GM18861 (cell line): Measurements from ENCODE around the gene NFE2L1.
"Not testable (repeated sequence)": the region's sequence is repeated elsewhere in the genome, so short reads cannot be mapped to it uniquely, and the experiment has no call there.

Experiments
- ATAC-seq: cut with Tn5 transposase; IDR thresholded peaks from one replicate; pipeline ENCODE4 v1.9.1; 2021; ENCODE audit not compliant: unreplicated experiment

NFE2L1 gene

DNA sequence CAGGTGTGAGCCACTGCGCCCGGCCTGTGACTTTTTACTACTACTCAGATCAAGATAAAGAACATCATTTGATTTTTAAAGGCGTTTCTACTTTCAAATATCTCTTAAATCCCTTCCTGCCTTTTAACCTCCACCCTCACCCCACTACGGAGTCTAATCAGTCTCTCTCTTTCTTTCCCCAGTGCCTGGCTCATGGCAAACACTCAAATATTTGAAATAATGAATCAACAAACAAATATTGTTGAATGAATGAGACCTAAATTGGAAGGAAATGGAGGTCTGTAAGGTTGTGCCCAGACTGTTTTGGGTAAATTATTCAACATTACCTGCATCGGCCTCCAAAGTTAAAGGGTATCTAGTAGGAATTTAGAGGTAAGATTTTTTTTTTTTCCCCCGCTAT lies 25.3 kb upstream of the NFE2L1 start:
- ATAC-seq = no peak

GRCh38 chr17:48023400-48024148 lies 24.6 kb upstream of the NFE2L1 start:
- ATAC-seq = no peak

- no peak for ATAC-seq
Observed at GRCh38 chr17:48024149-48025039, 23.8 kb upstream of the NFE2L1 start.

- ATAC-seq = peak; percentile 72
Observed at GRCh38 chr17:48025040-48025903, 22.9 kb upstream of the NFE2L1 start.

DNA sequence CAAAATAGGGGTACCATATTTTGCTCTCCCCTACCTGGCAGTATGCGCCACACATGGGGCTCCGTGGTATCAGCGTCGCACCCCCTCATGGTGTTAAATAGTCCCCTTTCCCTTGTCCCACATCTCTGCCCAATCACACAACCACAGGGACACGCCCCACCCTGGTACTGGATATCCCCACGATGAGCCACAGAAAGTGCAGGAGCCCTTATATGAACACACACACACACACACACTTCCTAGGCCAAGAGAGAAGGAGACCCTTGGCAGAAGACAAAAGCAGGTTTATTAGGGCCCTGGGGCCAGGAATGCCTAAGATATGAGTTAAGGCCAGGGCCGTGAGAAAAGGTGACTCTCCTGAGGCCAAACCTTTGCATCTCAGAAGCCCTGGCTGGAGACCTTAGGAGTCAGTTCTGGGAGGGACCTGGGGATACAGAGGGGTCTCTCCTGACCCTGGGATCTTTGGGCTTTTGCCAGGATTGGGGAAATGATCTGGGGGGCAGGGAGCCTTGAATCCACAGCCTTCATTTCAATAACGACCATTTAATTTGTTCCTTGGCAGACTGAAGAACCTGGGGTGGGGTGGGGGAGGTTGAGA lies 22.2 kb upstream of the NFE2L1 start:
- ATAC-seq = no peak

DNA sequence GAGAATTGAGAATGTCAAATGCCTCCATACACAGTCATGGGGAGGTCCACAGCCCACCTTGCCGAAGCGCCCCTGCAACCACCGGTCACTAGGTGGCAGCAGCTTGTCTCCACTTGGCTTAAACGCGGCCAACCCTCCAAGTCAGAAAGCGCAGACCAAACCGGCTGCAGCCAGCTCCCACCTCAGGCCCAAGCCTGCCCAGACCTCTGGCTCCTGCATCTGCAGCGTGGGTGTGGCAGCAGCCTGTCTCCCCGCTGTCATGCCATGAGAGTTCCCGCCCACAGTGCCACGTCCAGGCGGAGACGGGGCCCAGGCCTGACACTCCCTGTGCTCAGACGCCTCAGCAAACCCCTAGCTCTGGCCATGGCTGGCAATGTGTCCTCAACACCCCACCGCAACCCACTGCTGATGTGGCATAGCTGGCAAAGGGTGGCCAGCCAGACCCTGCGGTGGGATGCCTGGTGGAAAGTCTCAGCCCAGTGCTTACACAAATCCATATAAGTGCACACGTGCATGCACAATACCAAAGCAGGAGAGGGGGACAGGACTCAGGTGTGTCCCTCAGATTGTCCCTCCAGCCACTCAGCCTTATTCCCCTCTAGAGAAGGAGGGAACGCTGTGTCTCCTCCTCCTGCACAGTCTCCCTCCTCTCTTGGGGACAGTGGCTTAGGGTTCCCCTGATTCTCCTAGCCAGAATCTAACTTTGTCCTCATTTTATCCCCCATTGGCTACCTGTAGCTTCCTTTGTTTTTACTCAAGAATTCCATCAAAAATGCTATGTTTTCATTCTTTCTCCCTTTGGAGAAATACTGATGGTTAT lies 21.4 kb upstream of the NFE2L1 start:
- no peak for ATAC-seq

GRCh38 chr17:48027322-48027981 lies 20.7 kb upstream of the NFE2L1 start:
- no peak for ATAC-seq

DNA sequence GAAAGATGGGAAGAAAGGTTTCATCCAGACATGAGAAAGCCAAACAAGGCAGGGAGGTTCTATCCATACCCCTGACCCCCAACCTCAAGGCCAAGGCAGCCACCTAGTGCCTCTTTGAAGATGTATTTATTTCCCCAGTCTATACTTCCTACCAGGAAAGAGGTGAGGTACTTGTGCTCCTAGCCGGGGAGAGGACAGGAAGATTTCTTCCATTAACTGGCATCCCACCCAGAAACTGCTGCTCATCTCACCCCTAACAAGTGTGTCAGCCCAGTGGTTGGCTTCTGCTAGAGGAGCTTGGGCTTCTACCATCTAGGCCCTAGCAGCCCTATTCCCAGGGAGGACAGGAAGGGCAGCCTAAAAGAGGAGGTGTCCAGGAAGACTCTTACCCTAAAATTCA lies 19.4 kb upstream of the NFE2L1 start:
- ATAC-seq = no peak

GRCh38 chr17:48030531-48030930 lies 17.6 kb upstream of the NFE2L1 start:
- no peak for ATAC-seq

- no peak for ATAC-seq
Observed at GRCh38 chr17:48031966-48032365, 16.2 kb upstream of the NFE2L1 start.

DNA sequence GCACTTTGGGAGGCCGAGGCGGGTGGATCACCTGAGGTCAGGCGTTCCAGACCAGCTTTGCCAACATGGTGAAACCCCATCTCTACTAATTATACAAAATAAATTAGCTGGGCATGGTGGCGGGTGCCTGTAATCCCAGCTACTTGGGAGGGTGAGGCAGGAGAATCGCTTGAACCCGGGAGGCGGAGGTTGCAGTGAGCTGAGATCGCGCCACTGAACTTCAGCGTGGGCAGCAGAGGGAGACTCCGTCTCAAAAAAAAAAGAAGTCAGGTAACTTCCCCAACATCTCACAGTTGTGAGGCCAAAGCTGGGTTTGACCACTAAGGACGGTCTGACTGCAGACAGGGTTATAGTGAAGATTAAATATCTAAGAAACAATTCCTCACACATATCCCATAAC lies 13.4 kb upstream of the NFE2L1 start:
- not testable (repeated sequence) for ATAC-seq

DNA sequence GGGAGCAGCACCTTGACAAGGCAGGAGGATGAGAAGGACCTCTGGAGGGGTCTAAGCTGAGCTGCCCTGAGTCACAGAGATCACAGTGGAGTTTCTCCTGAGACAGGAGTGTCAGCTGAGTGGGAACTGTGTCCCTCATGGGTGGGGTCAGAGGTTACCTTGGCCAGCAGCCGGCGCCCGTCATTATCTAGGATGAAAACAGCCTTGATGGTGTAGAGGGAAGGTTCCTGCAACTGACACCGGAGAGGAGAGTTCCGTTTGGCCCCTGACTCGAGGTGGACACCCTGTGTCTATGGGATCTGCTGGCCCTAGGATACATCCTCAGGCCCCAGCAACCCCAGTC lies 11.5 kb upstream of the NFE2L1 start:
- ATAC-seq = no peak

DNA sequence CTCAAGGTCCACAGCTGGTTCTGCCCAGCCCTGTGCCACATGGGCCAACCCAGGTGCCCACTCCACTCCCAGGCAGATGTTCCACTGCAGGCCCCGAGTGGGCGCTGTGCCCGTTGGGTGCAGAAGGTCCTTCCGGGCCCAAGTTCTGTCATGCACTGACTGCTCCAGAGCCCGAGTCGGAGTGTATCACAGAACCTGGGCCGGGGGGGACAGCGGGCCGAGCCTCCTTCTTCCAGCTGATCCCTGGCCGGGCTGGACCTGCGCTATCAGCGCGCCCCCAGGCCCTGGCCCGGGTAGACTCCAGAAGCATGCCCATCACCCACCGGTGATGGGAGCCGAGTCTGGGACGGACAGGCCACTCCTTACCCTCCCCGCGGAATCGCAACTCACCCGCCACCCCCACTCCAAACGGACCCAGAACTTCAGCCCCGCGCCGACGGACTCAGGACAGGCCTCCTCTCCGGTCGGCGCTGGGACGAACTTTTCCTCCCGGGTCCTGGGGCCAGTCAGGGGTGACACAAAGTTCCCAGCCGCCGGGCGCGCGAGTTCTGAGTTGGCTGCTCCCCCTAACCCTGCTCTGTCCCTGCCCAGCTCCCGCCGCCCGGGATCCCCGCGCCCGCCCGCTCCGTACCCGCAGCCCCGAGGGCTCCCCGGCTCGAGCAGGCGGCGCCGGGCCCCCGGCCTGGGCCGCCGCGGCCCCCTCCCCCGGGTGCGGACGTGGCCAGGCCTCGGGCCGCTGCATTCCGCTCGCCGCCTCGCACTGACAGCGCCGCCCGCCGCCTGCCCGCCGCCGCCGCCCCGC lies 10.9 kb upstream of the NFE2L1 start, which contains the start of gene COPZ2:
Gene COPZ2 (minus strand): TSS at position 762 of the 802 bp plus-strand sequence. CDS start 20 bp downstream, at position 742.
- ATAC-seq = no peak

- no peak for ATAC-seq
Observed at GRCh38 chr17:48037838-48038323, 10.3 kb upstream of the NFE2L1 start.

DNA sequence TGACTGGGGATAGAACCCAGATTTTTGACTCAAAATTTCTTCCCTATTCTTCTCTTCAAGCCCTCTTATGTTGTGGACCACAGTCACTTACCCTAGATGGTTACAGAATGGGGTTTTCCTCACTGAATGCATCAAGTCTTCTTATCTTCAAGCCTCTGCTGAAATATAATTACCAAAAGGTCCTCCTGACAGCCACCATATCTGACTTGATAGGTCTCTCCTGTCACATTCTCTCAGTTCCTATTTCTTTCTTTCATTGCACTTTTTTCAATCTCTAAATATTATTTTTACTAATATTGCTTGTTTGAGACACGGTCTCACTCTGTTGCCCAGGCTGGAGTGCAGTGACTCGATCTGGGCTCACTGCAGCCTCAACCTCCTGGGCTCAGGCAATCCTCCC lies 9.5 kb upstream of the NFE2L1 start:
- no peak for ATAC-seq

- ATAC-seq = no peak
Observed at GRCh38 chr17:48043176-48043575, 5.0 kb upstream of the NFE2L1 start.

DNA sequence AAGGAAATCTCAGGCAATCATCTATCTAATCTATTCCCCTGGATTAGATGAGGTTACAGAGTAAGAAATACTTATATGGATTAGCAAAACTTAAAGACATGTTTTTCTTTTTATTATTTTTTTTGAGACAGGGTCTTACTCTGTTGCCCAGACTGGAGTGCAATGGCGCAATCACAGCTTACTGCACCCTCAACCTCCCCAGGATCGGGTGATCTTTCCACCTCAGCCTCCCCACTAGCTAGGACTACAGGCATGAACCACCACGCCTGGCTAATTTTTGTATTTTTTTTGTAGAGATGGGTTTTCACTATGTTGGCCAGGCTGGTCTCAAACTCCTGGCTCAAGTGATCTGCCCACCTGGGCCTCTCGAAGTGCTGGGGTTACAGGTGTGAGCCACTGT lies 3.3 kb upstream of the NFE2L1 start:
- ATAC-seq = no peak

DNA sequence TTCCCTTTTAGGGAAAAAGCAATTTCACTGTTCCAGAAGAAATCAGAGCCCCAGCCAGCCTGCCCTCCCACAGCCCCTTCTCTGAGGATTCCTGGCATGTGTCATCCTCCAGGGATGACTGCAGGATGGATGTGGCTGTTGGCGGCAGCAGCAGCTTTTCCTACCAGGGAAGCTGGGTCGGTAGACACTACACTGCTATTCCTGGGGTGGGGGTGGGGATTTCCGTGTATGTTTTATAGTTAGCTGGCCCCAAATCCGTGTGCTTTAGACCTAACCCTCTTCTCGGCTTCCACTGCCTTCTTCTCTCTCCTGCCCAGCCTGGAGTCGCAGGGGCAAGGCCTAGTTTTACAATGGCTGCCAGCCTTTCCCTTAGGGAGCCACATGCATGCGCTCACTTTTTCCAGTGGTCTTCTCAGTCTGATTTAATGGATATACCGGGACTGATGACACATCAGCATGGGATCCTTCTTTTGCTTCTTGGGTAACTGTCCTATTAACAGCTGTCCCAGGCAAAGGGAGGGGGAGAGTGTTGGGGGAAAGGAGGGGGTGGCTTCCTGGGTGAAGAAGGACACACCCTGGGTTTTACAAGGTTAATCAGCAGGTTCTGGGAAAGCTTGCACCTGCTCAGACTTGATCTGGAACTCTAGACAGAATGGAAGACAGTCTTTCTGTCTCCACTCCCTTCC lies 2.7 kb upstream of the NFE2L1 start:
- ATAC-seq = no peak
